Sigmoid colon (tissue), 3 donors: ENCODE results near the gene TLE6.

Experiments
- POLR2A ChIP-seq, 2 donors: fragments of 450-650 bp; IDR thresholded peaks; one replicate each; pipeline ENCODE4 v1.6.1; 2016; ENCODE audit warnings: antibody characterized with exemption in 2 of 2, mild to moderate bottlenecking in 2 of 2, moderate library complexity in 2 of 2
- TF ChIP-seq, protein P1 (sequence below), 4 experiments: fragments of 450-650 bp in 3 of 4; fragments of 200-600 bp in 1 of 4; IDR thresholded peaks; one replicate each; pipeline ENCODE4 v1.5.1; 2016 to 2019; ENCODE audit warnings: antibody characterized with exemption in 4 of 4, mild to moderate bottlenecking in 3 of 4, moderate library complexity in 2 of 4

DNA sequence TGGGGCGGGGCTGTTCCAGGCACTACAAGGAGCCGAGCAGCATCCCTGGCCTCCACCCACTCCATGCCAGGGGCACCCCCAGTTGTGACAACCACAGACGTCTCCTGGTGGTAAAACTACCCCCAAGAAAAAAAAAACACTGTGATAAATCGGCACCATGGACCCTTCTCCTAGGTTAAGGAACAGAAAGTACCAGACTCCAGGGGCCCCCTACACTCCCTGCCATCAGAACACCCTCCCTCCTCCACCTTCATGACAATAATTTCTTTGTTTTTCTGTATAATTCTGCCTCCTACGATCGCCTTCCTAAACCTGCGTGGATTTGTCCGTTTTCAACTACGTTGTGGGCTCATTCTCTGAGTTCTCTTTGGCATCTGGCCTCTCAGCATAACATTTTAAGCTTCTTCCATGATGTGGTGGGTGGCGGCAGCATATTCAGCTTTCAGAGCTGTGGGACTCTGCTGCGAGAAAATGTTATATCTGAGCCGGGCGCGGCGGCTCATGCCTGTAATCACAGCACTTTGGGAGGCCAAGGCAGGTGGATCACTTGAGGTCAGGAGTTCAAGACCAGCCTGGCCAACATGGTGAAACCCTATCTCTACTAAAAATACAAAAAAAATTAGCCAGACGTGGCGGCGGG lies 43.1 kb downstream of the TLE6 start:
- no peak for TF ChIP-seq POLR2A (IDR thresholded peaks at IDR 0.05)
- TF ChIP-seq, protein P1, sequence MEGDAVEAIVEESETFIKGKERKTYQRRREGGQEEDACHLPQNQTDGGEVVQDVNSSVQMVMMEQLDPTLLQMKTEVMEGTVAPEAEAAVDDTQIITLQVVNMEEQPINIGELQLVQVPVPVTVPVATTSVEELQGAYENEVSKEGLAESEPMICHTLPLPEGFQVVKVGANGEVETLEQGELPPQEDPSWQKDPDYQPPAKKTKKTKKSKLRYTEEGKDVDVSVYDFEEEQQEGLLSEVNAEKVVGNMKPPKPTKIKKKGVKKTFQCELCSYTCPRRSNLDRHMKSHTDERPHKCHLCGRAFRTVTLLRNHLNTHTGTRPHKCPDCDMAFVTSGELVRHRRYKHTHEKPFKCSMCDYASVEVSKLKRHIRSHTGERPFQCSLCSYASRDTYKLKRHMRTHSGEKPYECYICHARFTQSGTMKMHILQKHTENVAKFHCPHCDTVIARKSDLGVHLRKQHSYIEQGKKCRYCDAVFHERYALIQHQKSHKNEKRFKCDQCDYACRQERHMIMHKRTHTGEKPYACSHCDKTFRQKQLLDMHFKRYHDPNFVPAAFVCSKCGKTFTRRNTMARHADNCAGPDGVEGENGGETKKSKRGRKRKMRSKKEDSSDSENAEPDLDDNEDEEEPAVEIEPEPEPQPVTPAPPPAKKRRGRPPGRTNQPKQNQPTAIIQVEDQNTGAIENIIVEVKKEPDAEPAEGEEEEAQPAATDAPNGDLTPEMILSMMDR (IDR thresholded peaks at IDR 0.05) = no peak
